Spleen (tissue), 7 donors: ENCODE data around the gene TMEM130.

Source experiments
- CTCF ChIP-seq, 11 experiments: fragments of 200-600 bp in 7 of 11; fragments of 450-650 bp in 4 of 11; sonication (generic) in 4 of 11; IDR thresholded peaks in 8 of 11; conservative IDR thresholded peaks in 3 of 11; 1 replicate in 7 of 11; 2 replicates in 4 of 11; pipeline versions ENCODE4 v1.4.0 to v1.8.0; 2016 to 2021; ENCODE audit warnings: antibody characterized with exemption in 11 of 11, inconsistent platforms in 4 of 11, mild to moderate bottlenecking in 1 of 11
- POLR2A ChIP-seq, 3 donors: fragments of 450-650 bp; IDR thresholded peaks; one replicate each; pipeline ENCODE4 v1.5.1; 2017; ENCODE audit warnings: antibody characterized with exemption in 3 of 3, mild to moderate bottlenecking in 1 of 3
- POLR2AphosphoS5 ChIP-seq, 3 donors: sonication (generic); formaldehyde crosslinking; IDR thresholded peaks; one replicate each; pipeline ENCODE4 v1.5.1; 2017; ENCODE audit warnings: antibody characterized with exemption in 3 of 3
- donor health status: DM: no; HTN: no; CAD: no; lungs with moderate emphysema.
- donor health status: DM: no; HTN: no; CAD: no.
- donor health status: DM: no; HTN: no; CAD: no.

- TF ChIP-seq POLR2A (IDR thresholded peaks at IDR 0.05) (no peak), CTCF (IDR thresholded peaks at IDR 0.05 in 8 of 11, conservative IDR thresholded peaks at IDR 0.05 in 3 of 11) (no peak), POLR2AphosphoS5 (IDR thresholded peaks at IDR 0.05) (no peak)
These were observed 40.6 kb upstream of the TMEM130 start for GRCh38 chr7:98910427-98910826.
